Loucy (cell line): ENCODE data around the gene CLMN.

Experiments used
- EZH2phosphoT487 ChIP-seq: fragments of 200-600 bp; IDR thresholded peaks from 2 replicates; pipeline ENCODE4 v1.6.1; 2018; ENCODE audit warnings: antibody characterized with exemption, mild to moderate bottlenecking, moderate library complexity, borderline replicate concordance
- TF ChIP-seq, protein P1 (sequence below): fragments of 200-600 bp; sonication (generic); conservative IDR thresholded peaks from 2 replicates; pipeline ENCODE4 v1.5.1; 2014; ENCODE audit warnings: mild to moderate bottlenecking, antibody characterized with exemption, low read length

- TF ChIP-seq, protein P1, sequence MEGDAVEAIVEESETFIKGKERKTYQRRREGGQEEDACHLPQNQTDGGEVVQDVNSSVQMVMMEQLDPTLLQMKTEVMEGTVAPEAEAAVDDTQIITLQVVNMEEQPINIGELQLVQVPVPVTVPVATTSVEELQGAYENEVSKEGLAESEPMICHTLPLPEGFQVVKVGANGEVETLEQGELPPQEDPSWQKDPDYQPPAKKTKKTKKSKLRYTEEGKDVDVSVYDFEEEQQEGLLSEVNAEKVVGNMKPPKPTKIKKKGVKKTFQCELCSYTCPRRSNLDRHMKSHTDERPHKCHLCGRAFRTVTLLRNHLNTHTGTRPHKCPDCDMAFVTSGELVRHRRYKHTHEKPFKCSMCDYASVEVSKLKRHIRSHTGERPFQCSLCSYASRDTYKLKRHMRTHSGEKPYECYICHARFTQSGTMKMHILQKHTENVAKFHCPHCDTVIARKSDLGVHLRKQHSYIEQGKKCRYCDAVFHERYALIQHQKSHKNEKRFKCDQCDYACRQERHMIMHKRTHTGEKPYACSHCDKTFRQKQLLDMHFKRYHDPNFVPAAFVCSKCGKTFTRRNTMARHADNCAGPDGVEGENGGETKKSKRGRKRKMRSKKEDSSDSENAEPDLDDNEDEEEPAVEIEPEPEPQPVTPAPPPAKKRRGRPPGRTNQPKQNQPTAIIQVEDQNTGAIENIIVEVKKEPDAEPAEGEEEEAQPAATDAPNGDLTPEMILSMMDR = no peak
- no peak for TF ChIP-seq EZH2phosphoT487
Observed at GRCh38 chr14:95225251-95225887, 94.3 kb downstream of the CLMN start.
